Mucosa of gallbladder (tissue), 1 donor: ENCODE data around the gene PIGZ. TPM values are rescaled to one million over a fixed set of nuclear protein-coding genes. Genes with fewer than 3 reads are reported as not detected.

ENCODE experiments used
- DNase-seq: peaks from one replicate; pipeline ENCODE4 v3.0.0-alpha.2; 2020; ENCODE audit warnings: low spot score
- total RNA-seq: library from RNA; stranded (reverse); gene quantifications from one replicate; pipeline ENCODE4 v1.2.1, GENCODE V29; 2021
- donor health status: DM: no; HTN: no; CAD: no.

PIGZ gene
- total RNA-seq, 1 donor from 2014 or later: 7.5 TPM

DNA sequence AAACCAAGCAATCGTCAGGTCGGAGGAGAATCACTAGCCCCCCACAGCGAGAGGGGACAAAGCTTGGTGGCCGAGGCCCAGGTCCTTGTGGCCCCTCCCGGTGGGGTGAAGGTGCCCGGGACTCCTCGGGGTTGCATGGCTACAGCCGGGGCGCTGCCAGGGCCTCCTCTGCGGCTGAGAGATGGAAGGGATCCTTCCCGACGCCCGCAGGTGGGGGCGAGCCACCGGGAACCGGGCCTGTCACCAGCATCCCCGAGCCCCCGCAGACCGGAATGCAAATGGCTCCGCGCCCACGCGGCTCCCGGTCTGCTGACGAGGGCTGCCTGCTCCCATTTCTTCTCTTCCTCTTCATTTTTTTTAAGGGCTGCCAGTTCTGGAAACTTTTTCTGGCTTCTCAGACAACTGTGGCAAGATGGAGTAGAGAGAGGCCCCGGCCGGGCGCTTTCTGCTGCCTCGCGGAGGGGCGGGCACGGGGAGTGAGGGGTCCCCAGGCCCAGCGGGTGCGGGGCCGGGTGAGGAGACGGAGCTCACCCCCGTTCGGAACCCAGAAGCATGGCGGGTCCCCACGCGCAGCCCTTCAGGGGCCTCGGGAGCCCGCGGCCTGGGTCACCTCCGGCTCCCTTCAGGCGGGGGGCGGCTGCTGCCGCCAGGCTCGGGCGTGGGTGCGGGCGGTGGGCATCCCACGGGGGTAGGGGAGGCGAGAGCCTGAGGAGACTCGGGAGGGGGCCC lies 33.5 kb upstream of the PIGZ start:
- DNase-seq: no peak

DNA sequence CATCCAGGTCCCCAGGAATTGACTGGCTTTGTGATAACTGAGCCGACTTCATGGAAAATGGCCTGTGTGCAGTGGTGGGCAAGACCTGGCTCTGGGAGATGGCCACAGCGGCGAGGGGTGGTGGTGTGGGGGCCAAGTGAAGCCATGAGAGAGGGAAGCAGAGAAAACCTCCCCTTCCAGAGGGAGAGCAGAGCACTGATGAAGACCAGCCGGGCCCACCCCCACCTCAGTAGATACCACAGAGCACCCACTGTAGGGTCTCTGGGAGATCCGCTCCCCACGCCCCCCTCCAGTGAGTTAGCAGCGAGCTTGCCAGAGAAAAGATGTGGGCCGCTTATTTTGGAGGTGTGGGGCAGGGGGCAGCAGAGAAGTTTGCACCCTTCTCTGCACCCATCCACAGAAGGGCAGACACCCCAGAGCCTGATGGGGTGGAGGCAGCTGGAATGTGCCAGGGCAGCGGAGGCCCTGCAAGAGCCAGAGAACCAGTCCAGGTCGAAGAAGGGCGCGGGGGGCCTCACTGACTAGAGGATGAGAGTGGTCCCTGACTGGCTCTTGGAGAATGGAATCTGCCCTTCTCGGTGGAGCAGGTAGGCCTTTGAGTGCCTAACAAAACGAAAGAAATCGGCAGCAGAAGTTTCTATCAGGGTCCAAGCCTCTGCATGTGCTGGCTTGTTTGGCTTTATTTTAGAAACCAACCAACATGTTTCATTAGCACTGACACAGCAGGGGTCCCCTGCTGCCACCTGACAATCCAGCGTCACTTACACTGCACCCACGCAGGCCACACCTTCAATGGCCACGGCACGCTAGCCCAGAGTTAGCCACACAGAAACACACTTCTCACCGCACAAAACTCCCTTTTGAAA lies 32.7 kb upstream of the PIGZ start:
- no peak for DNase-seq

DNA sequence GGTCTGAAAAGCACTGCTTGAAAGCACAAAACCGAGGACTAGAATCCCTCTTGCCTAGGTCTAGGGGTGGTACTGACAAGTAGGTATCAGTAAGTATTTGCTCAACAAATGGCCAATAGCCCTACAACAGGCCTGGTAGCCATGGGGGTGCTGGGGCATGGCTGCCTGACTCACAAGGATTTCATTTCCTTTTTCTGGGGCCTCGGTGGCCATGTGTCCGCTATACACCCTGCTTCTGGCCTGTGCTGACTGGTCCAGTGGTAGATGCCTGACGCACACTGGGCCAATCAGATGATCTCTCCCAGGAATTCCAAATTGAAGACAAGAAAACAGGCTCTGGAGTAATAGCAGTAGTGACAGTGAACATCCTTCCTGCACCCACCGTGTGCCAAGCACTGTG lies 31.6 kb upstream of the PIGZ start:
- no peak for DNase-seq

DNA sequence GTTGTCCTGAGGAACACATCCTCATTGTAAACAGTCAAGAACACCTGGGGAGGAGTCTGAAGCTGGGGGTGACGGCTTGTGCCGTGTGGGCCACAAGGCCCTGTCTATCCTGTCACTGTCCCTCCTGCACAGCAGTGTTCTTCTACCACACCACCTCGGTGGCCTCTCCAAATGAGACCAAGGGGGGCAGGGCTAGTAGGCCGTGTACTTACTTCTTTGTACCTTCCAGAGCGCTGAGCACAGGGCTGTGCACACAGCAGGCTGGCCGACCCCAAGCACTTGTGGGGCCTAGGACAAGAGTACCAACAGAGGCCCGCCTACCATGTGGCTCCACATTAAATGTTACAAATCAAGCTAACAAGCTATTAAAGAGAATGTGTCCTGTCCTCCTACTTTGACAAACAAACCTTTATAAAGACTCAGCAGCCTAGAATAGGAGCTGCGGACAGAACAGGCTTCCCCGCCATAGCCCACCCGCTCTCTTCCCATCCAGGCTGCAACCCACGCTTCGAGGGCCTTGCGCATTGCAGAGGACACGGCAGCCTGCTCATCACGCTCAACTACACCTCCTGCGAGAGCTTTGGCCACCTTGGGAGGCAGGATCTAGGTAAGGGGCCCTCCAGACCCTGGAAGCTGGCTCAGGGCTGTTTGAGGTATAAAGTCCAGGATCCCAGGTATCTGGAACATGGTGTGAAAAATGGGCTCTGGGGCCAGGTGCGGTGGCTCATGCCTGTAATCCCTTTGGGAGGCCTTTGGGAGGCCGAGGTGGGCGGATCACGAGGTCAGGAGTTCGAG lies 30.5 kb upstream of the PIGZ start:
- DNase-seq: no peak

DNA sequence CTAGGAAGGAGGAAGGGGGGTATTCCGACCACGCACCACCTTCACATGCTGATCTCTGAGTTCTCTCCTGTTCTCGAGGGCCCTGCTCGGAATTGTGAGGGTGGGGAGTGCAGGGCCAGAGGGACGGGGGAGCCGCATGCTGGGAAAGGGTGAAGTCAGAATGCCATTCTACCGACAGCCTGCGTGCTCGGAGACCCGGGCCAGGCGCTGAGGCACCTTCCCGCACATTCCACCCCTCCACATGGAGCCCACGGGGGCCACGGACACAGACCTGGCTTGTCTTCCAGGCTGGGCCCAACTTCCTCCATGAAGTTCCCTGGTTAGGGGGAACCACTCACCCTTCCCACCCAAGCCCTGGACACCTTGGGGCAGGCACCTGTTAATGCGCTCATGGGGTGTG lies 28.7 kb upstream of the PIGZ start:
- no peak for DNase-seq

DNA sequence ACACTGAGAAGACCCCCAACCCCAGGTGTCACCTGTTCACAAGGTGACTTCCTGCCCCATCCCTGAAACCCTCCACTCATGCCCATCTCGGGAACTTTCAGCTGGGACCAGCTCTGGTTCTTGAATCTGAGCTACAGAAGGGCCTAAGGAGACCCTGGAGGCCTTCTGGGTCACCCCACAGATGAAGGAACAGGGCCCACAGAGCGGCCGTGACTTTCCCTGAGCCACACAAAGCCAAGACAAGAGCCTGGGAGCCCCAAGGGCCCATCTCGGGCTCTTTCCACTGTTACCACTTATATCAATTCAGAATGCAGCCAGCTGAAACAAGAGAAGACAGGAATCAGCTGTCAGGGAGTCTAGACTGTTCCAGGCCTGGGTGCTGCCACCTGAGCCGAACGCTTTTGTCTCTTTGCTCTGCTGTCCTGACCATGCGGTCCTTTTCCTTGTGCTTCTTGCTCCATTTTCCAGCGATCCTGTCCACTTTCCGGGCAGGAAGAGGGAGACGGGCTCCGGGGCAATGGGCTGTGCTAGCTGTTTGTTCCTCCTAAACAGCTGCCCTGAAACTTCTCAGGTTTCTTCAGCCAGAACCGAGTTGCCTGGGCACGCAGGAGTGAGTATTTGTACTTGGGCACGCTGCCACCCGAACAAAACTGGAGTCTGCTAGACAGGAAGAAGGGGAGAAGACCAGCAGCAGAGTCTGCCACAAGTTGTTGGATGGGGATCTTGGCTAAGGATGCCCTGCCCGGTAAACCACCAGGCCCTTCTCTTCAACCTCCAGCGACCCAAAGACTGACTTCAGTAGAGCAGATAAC lies 28.0 kb upstream of the PIGZ start:
- no peak for DNase-seq

DNA sequence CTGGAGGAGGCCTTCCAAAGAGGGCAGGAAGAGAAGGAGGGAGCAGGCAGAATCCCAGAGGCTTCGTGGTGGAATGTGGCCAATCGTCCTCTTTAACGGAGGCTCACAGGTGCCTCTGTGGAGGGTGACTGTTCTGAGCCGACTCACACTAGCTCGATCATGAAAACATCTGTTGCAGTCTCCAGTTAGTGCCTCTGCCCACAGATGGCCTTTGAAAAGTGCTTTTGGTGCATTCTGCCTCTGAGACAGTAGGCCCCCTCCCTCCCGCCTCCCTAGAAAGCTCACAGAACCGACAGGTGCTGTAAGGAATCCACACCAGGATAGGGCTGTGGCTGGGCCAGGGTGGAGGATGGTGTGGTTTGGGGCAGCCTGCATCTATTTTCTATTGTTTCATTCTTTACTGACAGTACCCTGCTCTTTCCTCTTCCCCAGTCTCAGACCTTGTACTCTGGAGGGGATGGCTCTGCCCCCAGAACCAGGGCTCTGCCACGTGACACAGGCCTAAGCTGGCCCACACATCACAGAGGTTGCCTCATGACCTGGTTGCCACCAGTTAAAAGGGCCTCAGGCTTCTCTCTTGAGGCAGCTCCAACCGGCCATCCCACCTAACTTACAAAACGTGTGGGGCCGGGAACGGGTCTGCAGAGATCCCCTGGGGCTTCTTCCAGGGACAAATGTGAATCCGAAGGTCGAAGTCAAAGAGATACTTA lies 27.2 kb upstream of the PIGZ start:
- DNase-seq: no peak

DNA sequence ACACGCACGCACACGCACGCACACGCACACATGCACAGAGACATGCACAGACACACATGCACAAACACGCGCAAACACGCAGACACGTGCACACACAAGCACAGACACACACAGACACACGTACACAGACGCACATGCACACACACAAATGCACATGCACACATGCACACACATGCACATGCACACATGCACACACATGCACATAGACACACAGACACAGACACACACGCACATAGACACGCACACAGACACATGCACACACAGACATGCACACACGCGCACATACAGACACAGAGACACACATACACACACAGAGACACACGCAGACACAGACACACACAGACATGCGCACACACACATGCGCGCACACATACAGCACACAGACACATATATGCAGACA lies 26.4 kb upstream of the PIGZ start:
- DNase-seq: no peak

DNA sequence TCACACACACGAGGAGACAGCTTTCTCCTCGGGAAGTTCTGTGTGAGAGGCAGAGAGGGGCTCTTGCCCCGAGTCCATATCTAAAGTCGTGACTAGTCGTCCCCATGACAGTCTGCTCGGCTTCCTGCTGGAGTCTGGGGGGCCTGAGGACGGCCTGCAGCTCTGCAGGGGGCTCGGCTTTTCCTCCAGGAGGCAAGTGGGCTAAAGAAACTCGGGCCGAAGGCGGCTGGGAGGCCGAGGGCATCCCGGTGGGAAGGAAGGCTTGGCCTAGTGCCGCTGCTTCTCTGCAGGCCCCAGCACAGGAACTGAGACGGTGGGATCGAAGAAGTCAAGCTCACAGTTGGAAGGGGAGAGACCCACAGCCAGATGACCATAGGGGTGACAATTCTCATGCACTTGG lies 25.4 kb upstream of the PIGZ start:
- no peak for DNase-seq

DNA sequence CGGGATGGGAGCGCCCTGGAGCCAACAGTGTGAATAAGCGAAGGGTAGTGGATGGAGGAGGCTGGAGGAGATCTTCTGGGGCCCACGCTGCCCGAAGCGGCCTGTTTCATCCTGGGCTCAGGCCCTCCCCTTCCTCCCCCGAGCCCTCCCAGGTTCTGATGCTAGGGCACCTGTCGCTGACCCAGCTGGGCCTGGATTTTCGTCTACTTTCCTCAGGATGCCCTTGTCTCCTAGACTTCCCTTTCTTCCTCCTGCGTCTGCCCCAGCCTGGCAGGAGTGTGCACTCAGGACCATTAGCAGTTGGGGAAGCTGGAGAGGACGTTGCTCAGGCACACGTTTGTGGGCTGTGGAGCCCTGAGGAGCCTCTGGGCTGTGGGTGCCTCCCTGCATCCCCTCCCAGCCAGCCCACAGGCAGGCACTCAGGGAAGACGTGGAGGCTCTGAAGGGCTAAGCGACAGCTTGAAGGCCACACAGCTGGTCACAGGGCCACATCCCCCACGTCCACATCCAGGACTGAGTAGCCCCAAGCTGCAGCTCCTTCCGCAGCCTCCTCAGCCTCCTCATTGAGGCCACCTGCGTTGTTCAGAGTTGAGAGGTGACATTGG lies 23.9 kb upstream of the PIGZ start:
- no peak for DNase-seq

DNA sequence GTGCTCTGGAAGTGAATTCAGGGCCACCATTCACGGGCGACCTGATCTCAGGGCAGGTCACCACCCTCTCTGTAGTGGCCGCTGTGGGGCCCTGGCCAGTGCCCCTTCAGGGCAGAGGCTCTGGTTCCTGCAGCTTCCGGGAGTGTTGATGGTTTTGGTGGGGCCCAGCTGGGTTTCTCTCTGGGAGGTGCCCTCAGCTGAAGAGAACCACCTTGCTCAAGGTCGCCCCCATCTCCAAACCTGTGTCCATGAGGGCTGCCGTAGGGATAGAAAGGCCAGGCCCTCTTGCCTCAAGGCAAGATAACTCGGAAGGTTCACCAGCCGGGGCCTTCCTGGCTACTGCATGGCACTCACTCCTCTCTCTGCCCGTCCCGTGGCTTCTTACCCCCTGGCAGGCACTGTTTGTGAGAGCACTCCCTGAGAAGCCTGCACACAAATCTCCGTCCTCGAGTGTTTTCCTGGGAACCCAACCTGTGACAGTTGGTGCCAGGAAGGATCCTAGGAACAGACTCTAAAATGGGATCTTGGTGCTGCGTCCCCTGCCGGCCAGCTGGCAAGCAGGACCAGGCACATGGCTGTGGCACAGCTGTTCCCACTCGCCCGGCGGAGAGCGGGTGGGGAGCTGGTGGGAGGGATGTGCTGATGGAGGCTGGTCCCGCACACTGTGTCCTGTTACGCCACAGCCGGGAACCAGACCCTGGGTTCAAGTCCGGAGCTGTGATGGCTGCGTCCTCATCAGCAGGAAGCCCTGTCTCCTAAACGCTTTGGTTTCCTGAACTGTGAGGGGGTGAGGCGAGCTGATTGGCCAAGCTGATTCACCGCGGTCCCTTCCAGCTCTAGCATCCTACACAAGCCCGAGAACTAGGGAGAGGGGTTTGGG lies 23.2 kb upstream of the PIGZ start:
- no peak for DNase-seq

DNA sequence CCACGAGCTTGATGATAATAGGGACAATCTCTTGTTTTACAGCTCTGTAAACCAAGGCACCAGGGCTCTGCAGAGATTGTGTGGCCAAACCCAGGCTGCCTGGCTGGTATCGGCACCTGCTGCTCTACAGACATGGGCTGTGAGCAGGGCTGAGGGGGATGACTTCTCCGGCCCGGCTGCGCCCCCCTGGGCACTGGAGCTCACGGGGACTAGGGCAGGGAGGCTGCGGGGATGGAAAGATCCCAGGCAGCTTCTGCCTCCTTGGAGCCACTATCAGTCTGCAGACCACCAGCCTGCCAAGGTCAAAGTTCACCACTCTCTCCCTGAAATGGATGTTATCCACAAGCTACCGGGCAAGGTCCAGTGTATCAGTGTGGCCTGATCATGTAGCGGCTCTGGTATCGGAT lies 22.0 kb upstream of the PIGZ start:
- no peak for DNase-seq

DNA sequence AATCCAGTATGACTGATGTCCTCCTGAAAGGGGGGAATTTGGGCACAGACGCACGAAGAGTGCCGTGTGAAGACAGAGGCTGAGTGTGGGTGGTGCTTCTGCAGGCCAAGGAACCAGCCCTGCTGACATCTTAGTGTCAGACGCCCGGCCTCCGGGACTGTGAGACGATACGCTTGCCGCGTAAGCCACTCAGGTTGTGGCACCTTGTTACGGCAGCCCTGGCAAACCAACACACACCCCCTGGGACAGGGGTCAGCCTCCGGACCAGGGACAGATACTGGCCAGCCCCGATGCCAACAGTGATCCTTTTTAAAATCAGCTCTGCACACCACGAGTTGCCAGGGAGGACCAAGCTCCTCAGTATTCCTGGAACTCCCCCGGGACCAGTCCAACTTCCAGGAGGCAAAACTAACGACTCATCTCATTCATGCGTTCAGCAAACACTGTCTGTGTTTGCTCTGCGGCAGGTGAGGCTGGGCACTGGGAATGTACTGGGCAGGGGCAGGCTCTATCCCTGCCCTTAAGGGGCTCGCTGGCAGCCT lies 21.2 kb upstream of the PIGZ start:
- no peak for DNase-seq

DNA sequence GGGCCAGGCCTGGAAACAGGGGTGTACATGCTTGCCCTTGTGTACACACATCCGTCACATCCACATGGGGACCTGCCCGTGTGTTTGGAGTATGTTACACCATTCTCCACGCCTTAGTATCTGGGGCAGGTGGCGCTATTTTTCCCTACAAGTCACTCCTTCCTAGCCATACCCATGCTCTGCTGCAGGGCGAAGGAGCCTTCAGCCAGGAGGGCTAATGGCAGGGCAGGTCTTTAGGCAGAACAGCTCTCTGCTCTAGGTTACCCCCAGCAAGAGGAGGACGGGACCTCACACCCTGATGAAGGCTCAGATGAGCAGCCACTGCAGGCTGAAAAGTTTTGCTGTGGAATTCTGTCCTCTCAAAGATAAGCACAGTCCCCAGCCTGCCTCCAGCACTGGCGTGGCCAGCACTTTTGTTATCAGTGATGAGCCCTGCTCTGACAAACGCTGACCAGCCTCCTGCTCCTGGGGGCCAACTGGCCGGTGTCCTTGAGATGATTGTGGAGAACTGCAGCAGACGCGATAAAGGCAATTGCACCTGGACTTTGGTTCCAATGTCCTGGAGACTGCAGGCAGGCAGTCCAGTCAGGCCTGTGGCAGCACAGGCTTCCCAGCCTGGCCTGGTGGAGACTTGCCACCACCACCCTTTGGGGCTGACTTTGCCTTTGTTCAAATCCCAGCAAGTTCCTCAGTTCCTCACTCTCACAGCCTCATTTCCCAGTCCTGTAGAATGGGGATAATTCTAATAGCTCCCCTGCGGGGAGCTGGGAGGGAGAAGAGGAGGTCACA lies 19.8 kb upstream of the PIGZ start:
- no peak for DNase-seq

DNA sequence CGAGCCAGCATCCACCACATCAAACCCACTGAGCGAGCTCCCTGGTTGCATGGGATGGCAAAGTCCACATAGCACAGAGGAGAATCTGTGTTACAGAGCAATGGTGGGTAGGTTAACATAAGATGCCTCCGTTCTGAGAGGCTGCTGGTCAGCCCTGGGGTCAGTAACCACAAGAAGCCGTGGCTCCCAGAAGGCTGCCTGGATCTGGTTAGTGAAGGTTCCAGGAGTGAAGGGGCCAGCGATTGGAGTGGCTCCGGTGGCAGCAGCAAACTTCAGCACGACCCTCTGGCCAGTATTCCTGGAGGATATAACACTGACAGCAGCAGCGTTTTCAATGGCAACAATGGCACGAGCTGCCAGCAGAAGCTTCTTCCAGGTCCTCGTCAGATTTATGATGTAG lies 18.4 kb upstream of the PIGZ start:
- DNase-seq: no peak

DNA sequence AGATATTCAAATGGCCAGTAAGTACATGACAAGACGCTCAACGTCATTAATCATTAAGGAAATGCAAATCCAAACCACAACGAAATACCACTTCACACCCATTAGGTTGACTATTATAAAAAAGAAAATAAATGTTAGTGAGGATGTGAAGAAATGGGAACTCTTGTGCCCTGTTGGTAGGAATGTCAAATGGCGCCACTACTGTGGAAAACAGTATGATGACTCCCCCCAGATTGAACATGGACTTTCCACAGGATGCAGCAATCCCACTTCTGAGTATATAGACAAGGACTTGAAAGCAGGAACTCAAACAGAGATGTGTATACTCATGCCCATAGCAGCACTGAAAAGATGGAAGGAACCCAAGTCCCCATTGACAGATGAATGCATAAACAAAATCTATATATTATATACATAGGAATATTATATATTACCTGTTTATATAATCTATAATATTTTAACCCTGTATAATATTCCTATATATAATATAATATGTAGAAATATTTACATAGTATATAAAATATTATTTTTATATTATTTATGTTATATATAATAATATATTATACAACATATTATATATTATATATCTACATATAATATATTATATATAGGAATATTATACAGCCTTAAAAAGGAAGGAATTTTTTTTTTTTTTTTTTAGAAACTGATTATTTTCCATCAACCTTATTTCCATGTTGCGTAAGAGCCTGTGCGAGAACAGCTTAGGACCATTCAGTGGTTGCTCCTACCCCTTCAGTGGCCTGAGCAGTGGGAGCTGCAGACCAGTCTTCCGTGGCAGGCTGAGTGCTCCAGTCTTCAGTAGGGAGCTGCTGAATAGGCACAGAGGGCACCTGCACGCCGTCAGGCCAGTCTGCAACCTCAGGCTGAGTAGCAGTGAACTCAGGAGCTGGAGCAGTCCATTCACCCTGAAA lies 17.6 kb upstream of the PIGZ start:
- DNase-seq: no peak

DNA sequence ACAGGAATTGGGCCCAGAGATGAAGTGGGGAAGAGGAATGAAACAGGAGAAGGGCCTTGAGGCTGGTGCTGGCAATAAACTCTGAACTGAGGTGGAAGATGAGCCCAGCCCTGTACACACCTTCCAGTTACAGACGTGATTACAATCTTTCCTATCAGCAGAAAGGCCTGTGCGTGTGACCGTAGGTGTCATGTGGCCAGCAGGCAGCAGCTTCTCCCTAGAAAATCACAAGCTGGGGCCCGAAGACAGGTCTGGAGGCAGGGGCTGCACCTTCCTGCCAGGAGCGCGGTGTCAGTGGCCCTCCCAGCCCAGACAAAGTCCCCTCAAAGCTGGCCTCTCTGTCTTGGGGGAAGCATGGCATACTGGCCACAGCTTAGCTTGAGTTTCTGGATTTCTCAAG lies 16.7 kb upstream of the PIGZ start:
- no peak for DNase-seq
